ENCODE measurements around the gene ARHGAP31. TPM values are rescaled to one million over a fixed set of nuclear protein-coding genes. Genes with fewer than 3 reads are reported as not detected.

Gene ARHGAP31
- polyA plus RNA-seq, 4 donors, result 11.1 to 15.3 (median 12.7) TPM

GRCh38 chr3:119418641-119419040 is 124.5 kb downstream of the ARHGAP31 start:
- DNase-seq (ENCODE audit: low read depth in 4 of 4, low spot score in 3 of 4), result no peak

- DNase-seq (ENCODE audit: low read depth in 4 of 4, low spot score in 3 of 4), result no peak
Observed at GRCh38 chr3:119420196-119420595, 126.0 kb downstream of the ARHGAP31 start.

DNA sequence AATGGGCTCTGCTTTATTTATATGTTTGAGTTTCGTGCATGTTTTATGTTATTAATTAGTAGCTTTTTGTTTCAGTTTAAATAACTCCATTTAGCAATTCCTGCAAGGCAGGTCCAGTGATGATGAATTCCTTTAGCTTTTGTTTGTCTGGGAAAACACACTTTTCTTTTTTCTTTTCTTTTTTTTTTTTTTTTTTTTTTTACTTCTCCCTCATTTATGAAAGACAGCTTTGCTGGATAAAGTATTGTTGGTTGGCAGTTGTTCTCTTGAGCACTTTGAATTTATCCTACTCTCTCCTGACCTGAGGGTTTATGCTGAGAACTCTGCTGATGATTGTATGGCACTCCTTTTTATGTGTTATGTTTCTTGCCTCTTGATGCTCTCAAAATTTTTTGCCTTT is 133.5 kb downstream of the ARHGAP31 start:
- DNase-seq (ENCODE audit: low read depth in 4 of 4, low spot score in 3 of 4), result no peak

GRCh38 chr3:119428538-119428937 is 134.4 kb downstream of the ARHGAP31 start:
- DNase-seq (ENCODE audit: low read depth in 4 of 4, low spot score in 3 of 4), result no peak

DNA sequence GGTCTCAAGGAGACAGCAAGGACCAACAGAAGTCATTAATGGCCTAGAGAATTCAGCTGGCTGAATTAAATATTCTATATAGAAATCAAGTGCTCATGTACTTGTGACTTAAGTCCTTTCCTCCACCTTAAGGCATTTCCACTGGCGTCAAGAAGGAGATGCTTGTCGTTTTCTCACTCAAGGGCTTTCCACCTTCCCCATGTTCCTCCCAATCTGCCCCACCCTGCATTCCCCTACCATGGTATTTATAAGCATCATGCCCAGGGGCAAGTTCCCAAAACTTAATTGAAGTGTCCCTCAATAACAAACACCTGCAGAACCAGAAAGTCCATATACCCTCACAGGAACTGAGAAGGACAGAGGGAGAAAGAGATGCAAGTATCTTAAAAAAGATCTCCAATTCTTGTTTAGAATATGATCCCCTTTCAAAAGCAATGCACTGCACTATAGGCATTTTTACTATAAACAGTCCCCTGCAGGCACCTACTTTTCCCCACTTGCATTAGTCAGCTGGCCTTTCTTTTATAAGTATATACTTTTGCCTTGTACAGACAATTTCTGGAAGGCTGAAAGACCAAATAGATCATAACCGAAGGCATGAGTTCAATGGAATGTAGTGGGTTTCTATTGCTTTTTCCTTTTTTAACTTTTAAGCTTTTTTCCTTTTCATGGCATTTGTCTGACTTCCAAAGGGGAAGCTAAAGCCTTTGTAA is 139.6 kb downstream of the ARHGAP31 start:
- no peak for DNase-seq (ENCODE audit: low read depth in 4 of 4, low spot score in 3 of 4)

DNA sequence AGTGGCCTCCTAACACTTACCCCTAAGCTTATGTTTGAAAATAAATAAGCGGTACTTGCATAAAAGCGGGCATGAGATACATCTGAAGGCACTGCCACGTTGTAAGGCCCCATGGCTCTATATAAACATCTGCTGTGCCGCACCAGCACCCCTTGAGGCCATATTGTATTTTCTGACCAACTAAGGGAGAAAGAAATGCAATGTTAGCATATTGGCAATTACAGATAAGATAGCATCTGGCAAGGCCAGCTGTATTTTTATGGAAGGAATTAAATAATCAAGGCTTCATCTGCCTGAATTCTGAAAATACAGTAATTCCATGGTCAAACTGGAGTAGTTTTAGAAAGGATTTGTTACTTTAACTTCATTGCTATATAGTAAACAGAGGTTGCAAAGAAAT is 140.5 kb downstream of the ARHGAP31 start:
- DNase-seq (ENCODE audit: low read depth in 4 of 4, low spot score in 3 of 4), result no peak

DNA sequence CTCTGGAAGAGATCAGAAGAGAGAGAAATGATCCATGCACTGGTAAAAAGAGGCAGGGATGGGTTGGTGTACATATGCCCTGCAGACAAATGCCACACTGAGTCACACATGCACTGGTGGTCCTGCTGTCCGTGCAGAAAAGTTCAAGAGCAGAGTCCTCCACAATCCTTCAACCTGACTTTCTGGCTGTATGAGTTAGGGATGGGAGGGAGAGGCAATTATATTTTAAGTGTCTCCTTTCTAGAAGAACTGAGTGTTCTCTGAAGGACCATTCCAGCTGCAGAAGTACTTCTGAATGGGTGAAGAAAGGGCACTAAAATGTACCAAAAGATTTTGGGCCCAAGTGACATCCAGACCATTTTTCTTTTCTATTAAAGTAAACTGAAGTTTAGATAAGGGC is 142.8 kb downstream of the ARHGAP31 start:
- no peak for DNase-seq (ENCODE audit: low read depth in 4 of 4, low spot score in 3 of 4)

- DNase-seq (ENCODE audit: low read depth in 4 of 4, low spot score in 3 of 4), result no peak
Observed at GRCh38 chr3:119437691-119438258, 143.6 kb downstream of the ARHGAP31 start.

DNA sequence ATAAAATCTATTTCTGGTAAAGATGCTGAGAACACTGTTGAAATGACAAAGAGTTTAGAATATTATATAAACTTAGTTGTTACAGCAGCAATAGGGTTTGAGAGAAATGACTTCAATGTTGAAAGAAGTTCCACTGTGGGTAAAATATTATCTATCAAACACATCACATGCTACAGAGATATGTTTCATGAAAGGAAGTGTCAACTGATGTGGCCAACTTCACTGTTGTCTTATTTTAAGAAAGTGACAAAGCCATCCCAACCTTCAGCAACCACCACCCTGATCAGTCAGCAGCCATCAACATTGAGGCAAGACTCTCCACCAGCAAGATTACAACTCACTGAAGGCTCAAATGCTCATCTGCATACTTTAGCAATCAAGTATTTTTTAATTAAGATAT is 149.0 kb downstream of the ARHGAP31 start:
- no peak for DNase-seq (ENCODE audit: low read depth in 4 of 4, low spot score in 3 of 4)

GRCh38 chr3:119444590-119444989 is 150.4 kb downstream of the ARHGAP31 start:
- no peak for DNase-seq (ENCODE audit: low read depth in 4 of 4, low spot score in 3 of 4)

DNA sequence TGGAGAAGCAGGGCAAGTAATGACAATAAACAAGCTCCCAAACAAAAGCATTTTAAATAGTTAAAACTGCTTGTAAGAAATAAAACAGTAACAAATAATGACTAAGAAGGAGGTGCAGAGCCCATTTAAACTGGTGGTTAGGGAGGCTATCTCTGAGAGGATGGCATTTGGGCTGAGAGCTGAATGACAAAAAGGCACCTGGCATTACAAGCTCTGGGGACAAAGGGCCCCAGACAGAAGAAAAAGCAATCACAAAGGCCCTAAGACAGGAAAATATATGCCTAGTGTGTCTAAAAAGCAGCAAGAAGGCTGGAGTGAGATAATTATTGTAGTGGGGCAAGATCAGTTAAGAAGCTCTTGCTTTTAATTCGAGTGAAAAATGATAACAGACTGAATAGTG is 159.6 kb downstream of the ARHGAP31 start:
- DNase-seq (ENCODE audit: low read depth in 4 of 4, low spot score in 3 of 4), result no peak

- no peak for DNase-seq (ENCODE audit: low read depth in 4 of 4, low spot score in 3 of 4)
Observed at GRCh38 chr3:119456469-119456868, 162.3 kb downstream of the ARHGAP31 start.

- no peak for DNase-seq (ENCODE audit: low read depth in 4 of 4, low spot score in 3 of 4)
Observed at GRCh38 chr3:119457246-119457645, 163.1 kb downstream of the ARHGAP31 start.

GRCh38 chr3:119463171-119464169 is 169.3 kb downstream of the ARHGAP31 start, which contains the start of gene TMEM39A:
TSS of gene TMEM39A (minus strand) at chr3:119463615. CDS start at chr3:119462074, 1,541 bp downstream.
- peak; percentile 96 to 97 (median 97) for DNase-seq (ENCODE audit: low read depth in 4 of 4, low spot score in 3 of 4)

DNA sequence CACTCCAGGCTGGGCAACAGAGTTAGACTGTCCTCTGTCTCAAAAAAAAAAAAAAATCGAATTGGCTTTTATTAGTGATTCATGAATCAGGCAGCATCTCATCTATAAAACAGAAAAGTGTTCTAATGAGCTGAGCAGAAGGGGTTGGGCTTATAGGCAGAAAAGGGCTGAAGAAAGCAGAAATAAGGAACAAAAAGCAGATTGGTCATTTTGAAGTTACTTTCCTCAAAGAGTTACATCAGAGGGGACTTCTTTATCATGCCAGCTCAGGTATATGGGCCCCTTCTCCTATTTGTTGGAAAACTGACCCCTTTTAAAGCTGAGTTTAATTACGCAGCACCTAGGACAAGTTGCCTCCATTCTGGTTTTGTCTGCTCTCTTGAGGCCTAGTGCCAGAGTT is 173.9 kb downstream of the ARHGAP31 start:
- DNase-seq (ENCODE audit: low read depth in 4 of 4, low spot score in 3 of 4), result no peak

- DNase-seq (ENCODE audit: low read depth in 4 of 4, low spot score in 3 of 4), result peak in 2 of 4 donors; percentile 16 to 24
Observed at GRCh38 chr3:119469418-119470189, 175.4 kb downstream of the ARHGAP31 start.
